CD8-positive, alpha-beta memory T cell (primary cell): ENCODE measurements around the gene TULP3. TPM values are rescaled to one million over a fixed set of nuclear protein-coding genes. Genes with fewer than 3 reads are reported as not detected.

ENCODE experiments used
- CTCF ChIA-PET: fragments of 350-600 bp; sonication (Branson Sonifier 250); formaldehyde crosslinking; loops from one replicate; lab custom pipeline; 2021; ENCODE audit warnings: antibody characterized with exemption; lab: Charles Lee
- POLR2A ChIA-PET: fragments of 350-600 bp; sonication (Branson Sonifier 250); formaldehyde crosslinking; loops from one replicate; lab custom pipeline; 2021; ENCODE audit warnings: antibody characterized with exemption; lab: Charles Lee
- DNase-seq, 5 donors: peaks; one replicate each; pipeline versions ENCODE4 v3.0.0 to v3.0.0-alpha.2; 2020 to 2022; ENCODE audit warnings: mixed read lengths in 1 of 5
- H3K27ac ChIP-seq: one replicate; pipeline ENCODE4 v1.7.0; 2013; ENCODE audit warnings: low read depth, mild to moderate bottlenecking, low read length, moderate library complexity
- H3K27me3 ChIP-seq: 2 replicates; pipeline ENCODE4 v1.7.0; 2013; ENCODE audit warnings: low read length, mild to moderate bottlenecking; ENCODE audit not compliant: insufficient read depth, poor library complexity, severe bottlenecking
- H3K36me3 ChIP-seq: 2 replicates; pipeline ENCODE4 v1.7.0; 2013; ENCODE audit warnings: mild to moderate bottlenecking, low read length, moderate library complexity; ENCODE audit not compliant: insufficient read depth
- H3K4me1 ChIP-seq: 2 replicates; pipeline ENCODE4 v1.7.0; 2013; ENCODE audit warnings: mild to moderate bottlenecking, low read length, moderate library complexity; ENCODE audit not compliant: insufficient read depth
- H3K4me3 ChIP-seq: 2 replicates; pipeline ENCODE4 v1.7.0; 2013; ENCODE audit warnings: mild to moderate bottlenecking, low read length
- H3K9me3 ChIP-seq: 2 replicates; pipeline ENCODE4 v1.7.0; 2013; ENCODE audit warnings: mild to moderate bottlenecking, low read length
- H3K27ac Mint-ChIP-seq, 8 donors: one replicate each; pipeline ENCODE4 v1.8.0; 2020 to 2021; ENCODE audit warnings: mixed read lengths in 8 of 8, mild to moderate bottlenecking in 6 of 8, inconsistent platforms in 3 of 8, moderate library complexity in 3 of 8
- H3K27me3 Mint-ChIP-seq, 2 donors: one replicate each; pipeline ENCODE4 v1.8.0; 2020 to 2021; ENCODE audit warnings: mixed read lengths in 2 of 2, mild to moderate bottlenecking in 1 of 2, moderate library complexity in 1 of 2
- H3K36me3 Mint-ChIP-seq, 3 donors: one replicate each; pipeline ENCODE4 v1.8.0; 2020 to 2021; ENCODE audit warnings: mixed read lengths in 3 of 3, inconsistent platforms in 1 of 3, mild to moderate bottlenecking in 1 of 3
- H3K4me1 Mint-ChIP-seq, 3 donors: one replicate each; pipeline ENCODE4 v1.8.0; 2020 to 2021; ENCODE audit warnings: mixed read lengths in 3 of 3, inconsistent platforms in 1 of 3, mild to moderate bottlenecking in 1 of 3
- H3K4me3 Mint-ChIP-seq, 7 donors: one replicate each; pipeline ENCODE4 v1.8.0; 2020 to 2021; ENCODE audit warnings: mixed read lengths in 7 of 7, mild to moderate bottlenecking in 6 of 7, moderate library complexity in 4 of 7, inconsistent platforms in 2 of 7
- H3K9me3 Mint-ChIP-seq, 5 donors: one replicate each; pipeline ENCODE4 v1.8.0; 2020 to 2022; ENCODE audit warnings: mixed read lengths in 5 of 5, mild to moderate bottlenecking in 3 of 5, moderate library complexity in 2 of 5, inconsistent platforms in 1 of 5
- polyA plus RNA-seq: library from polyadenylated mRNA; unstranded; fragments of 300-500 nt; fragmentation: Illumina TruSeq; gene quantifications from one replicate; pipeline ENCODE4 v1.2.3, GENCODE V29; 2021
- total RNA-seq, 2 experiments: library from RNA; stranded (reverse); gene quantifications; one replicate each; pipeline ENCODE4 v1.2.3, GENCODE V29; 2021

The TULP3 gene
- total and polyA plus RNA-seq, 3 experiments from 2014 or later, result 9.1 to 9.7 (median 9.3) TPM

DNA sequence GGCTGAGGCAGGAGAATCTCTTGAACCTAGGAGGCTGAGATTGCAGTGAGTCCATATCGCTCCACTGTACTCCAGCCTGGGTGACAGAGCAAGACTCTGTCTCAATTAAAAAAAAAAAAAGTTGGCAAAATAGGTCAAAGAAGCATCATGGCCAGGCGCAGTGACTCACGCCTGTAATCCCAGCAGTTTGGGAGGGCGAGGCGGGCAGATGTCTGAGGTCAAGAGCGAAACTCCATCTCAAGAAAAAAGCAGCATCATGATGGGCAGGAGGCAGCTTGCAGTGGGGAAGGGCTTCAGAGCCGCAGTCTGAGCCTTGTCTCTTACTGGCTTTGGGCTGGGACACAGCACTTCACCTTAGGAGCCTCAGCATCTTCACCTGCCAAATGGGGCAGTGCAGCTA is 89.9 kb downstream of the TULP3 start:
- Mint-ChIP-seq H3K4me1 (no peaks in the 10 kb centered on the region), H3K36me3 (no peaks in the 10 kb centered on the region), H3K27ac (peak overlapping the region in 1 of 8 donors; percentile 61), H3K9me3 (no peaks in the 10 kb centered on the region), H3K27me3 (peaks cover 0 to 3% of the 10 kb centered on the region in 2 donors), H3K4me3 (no peak overlapping the region)
- Histone ChIP-seq H3K4me3 (no peak overlapping the region), H3K9me3 (no peaks in the 10 kb centered on the region), H3K36me3 (no peaks in the 10 kb centered on the region), H3K27me3 (no peaks in the 10 kb centered on the region), H3K4me1 (no peaks in the 10 kb centered on the region), H3K27ac (no peak overlapping the region)
- ChIA-PET POLR2A (interaction anchor here (0.7 kb wide), 1 partner anchor 543 kb away, joined by 3 read pairs; no protein-coding TSS in a partner anchor), CTCF (no interaction called here)
- no peak for DNase-seq

DNA sequence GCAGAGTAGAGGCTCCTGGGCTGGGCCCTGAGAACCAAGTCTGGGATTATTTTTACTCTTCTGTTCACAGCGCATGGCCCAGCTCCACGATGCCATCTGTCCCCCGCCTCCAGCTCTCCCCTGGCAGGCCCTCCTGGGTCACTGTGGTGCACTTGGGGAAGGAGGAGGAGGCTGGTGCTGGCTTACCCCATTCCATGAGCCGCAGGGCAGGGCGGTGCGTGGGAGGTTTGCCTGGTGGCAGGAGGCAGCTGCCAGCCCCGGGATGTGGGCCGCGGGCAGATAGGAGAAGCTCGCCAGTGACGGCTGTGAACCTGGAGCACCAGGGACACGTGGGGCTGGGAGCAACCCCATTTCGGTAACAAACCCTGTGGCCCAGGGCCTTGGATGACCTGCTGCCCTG is 91.7 kb downstream of the TULP3 start:
- Histone ChIP-seq H3K4me1 (no peaks in the 10 kb centered on the region), H3K4me3 (no peak overlapping the region), H3K36me3 (no peaks in the 10 kb centered on the region), H3K27me3 (no peaks in the 10 kb centered on the region), H3K27ac (no peak overlapping the region), H3K9me3 (no peaks in the 10 kb centered on the region)
- Mint-ChIP-seq H3K4me1 (no peaks in the 10 kb centered on the region), H3K9me3 (peaks cover 0 to 6% (median 0%) of the 10 kb centered on the region in 5 donors), H3K36me3 (no peaks in the 10 kb centered on the region), H3K4me3 (no peak overlapping the region), H3K27ac (no peak overlapping the region), H3K27me3 (peaks cover 2 to 8% of the 10 kb centered on the region in 2 donors)
- ChIA-PET POLR2A (no interaction called here), CTCF (no interaction called here)
- DNase-seq, result no peak

DNA sequence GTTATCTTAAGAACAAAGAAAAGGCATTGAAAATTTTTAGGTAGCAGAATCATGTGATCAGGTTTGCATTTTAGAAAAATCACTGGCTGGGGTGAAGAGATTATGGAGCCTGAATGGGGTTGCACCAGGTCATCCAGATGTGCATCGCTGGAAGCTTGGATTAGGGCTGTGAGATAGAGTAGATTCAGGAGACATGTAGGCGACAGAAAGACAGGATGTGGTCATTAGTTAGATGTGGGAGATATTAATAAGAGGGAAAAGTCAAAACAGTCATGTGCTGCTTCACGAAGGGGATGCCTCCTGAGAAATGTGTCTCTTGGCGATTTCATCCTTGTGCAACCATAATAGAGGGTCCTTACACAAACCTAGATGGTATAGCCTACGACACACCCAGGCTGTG is 93.6 kb downstream of the TULP3 start:
- Mint-ChIP-seq H3K27me3 (peaks cover 7 to 8% of the 10 kb centered on the region in 2 donors), H3K36me3 (no peaks in the 10 kb centered on the region), H3K4me3 (no peak overlapping the region), H3K4me1 (no peaks in the 10 kb centered on the region), H3K9me3 (peaks cover 0 to 6% (median 2%) of the 10 kb centered on the region in 5 donors), H3K27ac (peak overlapping the region in 1 of 8 donors; percentile 24)
- no peak for DNase-seq
- Histone ChIP-seq H3K27ac (no peak overlapping the region), H3K27me3 (no peaks in the 10 kb centered on the region), H3K4me3 (no peak overlapping the region), H3K4me1 (no peaks in the 10 kb centered on the region), H3K36me3 (no peaks in the 10 kb centered on the region), H3K9me3 (no peaks in the 10 kb centered on the region)
- CTCF ChIA-PET, result no interaction called here
- POLR2A ChIA-PET, result no interaction called here

DNA sequence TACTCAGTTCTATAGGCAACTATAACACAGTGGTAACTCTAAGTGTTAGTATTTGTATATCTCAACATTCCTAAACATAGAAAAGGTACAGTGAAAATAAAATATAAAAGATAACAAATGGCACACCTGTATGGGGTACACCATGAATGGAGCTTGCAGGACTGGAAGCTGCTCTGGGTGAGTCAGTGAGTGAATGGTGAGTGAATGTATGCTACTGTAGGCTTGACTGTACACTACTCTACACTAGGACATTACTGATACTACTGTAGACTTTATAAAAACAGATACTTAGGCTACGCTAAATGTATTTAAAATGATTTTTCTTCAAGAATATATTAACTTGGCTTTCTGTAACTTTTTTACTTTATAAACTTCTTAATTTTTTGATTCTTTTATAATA is 94.0 kb downstream of the TULP3 start:
- Mint-ChIP-seq H3K4me3 (no peak overlapping the region), H3K27ac (no peak overlapping the region), H3K4me1 (no peaks in the 10 kb centered on the region), H3K9me3 (peaks cover 2 to 8% (median 5%) of the 10 kb centered on the region in 5 donors), H3K27me3 (peaks cover 5 to 7% of the 10 kb centered on the region in 2 donors), H3K36me3 (no peaks in the 10 kb centered on the region)
- H3K9me3 ChIP-seq, result no peaks in the 10 kb centered on the region
- no peak overlapping the region for H3K4me3 ChIP-seq
- POLR2A ChIA-PET, result no interaction called here
- CTCF ChIA-PET, result no interaction called here
- H3K27me3 ChIP-seq, result no peaks in the 10 kb centered on the region
- H3K4me1 ChIP-seq, result no peaks in the 10 kb centered on the region
- H3K36me3 ChIP-seq, result no peaks in the 10 kb centered on the region
- H3K27ac ChIP-seq, result no peak overlapping the region
- no peak for DNase-seq

DNA sequence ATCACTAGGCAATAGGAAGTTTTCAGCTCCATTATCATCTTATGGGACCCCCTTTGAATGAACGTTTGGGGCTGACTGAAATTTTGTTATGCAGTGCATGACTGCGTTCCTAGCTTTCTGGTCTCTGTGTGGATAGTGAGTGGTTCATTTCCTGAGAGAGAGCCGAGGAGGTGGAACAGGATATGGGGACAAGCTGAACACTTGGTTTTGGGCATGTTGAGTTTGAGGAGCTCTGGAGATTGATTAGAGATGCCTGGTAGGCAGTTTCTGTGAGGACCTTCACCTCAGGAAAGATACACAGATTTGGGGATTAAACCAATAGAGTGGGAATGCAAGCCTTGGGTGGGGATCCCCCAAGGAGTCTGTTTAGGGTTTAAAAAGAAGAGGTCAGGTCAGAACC is 96.2 kb downstream of the TULP3 start:
- no peak overlapping the region for H3K4me3 Mint-ChIP-seq
- H3K9me3 Mint-ChIP-seq, result peaks cover 5 to 10% (median 8%) of the 10 kb centered on the region in 5 donors
- H3K4me1 Mint-ChIP-seq, result no peaks in the 10 kb centered on the region
- POLR2A ChIA-PET, result no interaction called here
- Histone ChIP-seq H3K36me3 (no peaks in the 10 kb centered on the region), H3K27ac (no peak overlapping the region), H3K4me3 (no peak overlapping the region), H3K27me3 (no peaks in the 10 kb centered on the region), H3K4me1 (no peaks in the 10 kb centered on the region), H3K9me3 (no peaks in the 10 kb centered on the region)
- no peak for DNase-seq
- H3K36me3 Mint-ChIP-seq, result no peaks in the 10 kb centered on the region
- peaks cover 5 to 7% of the 10 kb centered on the region in 2 donors for H3K27me3 Mint-ChIP-seq
- CTCF ChIA-PET, result interaction anchor here (1.2 kb wide), 1 partner anchor 13 kb away, joined by 3 read pairs; no protein-coding TSS in a partner anchor
- H3K27ac Mint-ChIP-seq, result no peak overlapping the region

DNA sequence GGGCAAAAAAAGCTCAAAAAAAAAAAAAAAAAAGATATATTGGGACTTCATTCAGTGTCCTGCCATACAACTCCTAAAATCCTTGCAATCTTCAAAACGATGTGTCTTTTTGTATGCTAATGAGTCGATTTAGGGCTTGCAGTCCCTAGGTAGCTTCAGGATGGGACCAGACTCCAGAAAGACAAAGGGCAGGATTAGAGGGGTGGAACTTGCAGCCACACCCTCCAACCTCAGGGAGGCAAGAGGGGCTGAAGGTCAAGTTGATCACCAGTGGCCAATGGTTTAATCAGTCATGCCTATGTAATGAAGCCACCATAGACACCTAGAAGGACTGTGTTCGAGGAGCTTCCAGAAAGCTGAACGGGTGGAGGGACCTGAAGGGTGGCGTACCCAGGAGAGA is 97.8 kb downstream of the TULP3 start:
- no peaks in the 10 kb centered on the region for H3K36me3 Mint-ChIP-seq
- Histone ChIP-seq H3K27me3 (no peaks in the 10 kb centered on the region), H3K36me3 (no peaks in the 10 kb centered on the region), H3K9me3 (no peaks in the 10 kb centered on the region), H3K4me1 (no peaks in the 10 kb centered on the region), H3K27ac (no peak overlapping the region), H3K4me3 (no peak overlapping the region)
- no peak for DNase-seq
- no peak overlapping the region for H3K4me3 Mint-ChIP-seq
- H3K9me3 Mint-ChIP-seq, result peaks cover 5 to 10% (median 8%) of the 10 kb centered on the region in 5 donors
- no peaks in the 10 kb centered on the region for H3K4me1 Mint-ChIP-seq
- no peak overlapping the region for H3K27ac Mint-ChIP-seq
- H3K27me3 Mint-ChIP-seq, result peaks cover 5 to 7% of the 10 kb centered on the region in 2 donors
- ChIA-PET CTCF (no interaction called here), POLR2A (no interaction called here)

Other genes with a start within 250 kb of the TULP3 start
- gene FKBP4, start 95.9 kb upstream of the TULP3 start, total RNA-seq, result 100 to 1,000 TPM; 172 to 183 TPM
- gene FKBP4, start 95.9 kb upstream of the TULP3 start, polyA plus RNA-seq, result 35.1 TPM
- gene ITFG2, start 78.2 kb upstream of the TULP3 start, total RNA-seq, result 10 to 100 TPM; 36.9 to 39.3 TPM
- gene ITFG2, start 78.2 kb upstream of the TULP3 start, polyA plus RNA-seq, result 53.3 TPM
- gene NRIP2, start 55.9 kb upstream of the TULP3 start, total RNA-seq, result not detected
- gene NRIP2, start 55.9 kb upstream of the TULP3 start, polyA plus RNA-seq, result 0.82 TPM
- gene TEX52, start 33.9 kb upstream of the TULP3 start, total RNA-seq, result not detected
- not detected for gene TEX52, start 33.9 kb upstream of the TULP3 start, polyA plus RNA-seq
- gene FOXM1, start 13.7 kb upstream of the TULP3 start, total RNA-seq, result 10 to 100 TPM; 66.2 to 67.5 TPM
- 0.15 TPM for gene FOXM1, start 13.7 kb upstream of the TULP3 start, polyA plus RNA-seq
- gene RHNO1, start 13.7 kb upstream of the TULP3 start, total RNA-seq, result 10 to 100 TPM; 41.9 to 45.4 TPM
- gene RHNO1, start 13.7 kb upstream of the TULP3 start, polyA plus RNA-seq, result 60.0 TPM
- 1 to 10 TPM; 1.7 to 2.1 TPM for gene TEAD4, start 68.5 kb downstream of the TULP3 start, total RNA-seq
- not detected for gene TEAD4, start 68.5 kb downstream of the TULP3 start, polyA plus RNA-seq
- under 1 TPM; 0.33 to 0.79 TPM for gene TSPAN9, start 186.5 kb downstream of the TULP3 start, total RNA-seq
- gene TSPAN9, start 186.5 kb downstream of the TULP3 start, polyA plus RNA-seq, result not detected